Measurements from ENCODE around the gene GGT5. TPM values are rescaled to one million over a fixed set of nuclear protein-coding genes. Genes with fewer than 3 reads are reported as not detected.
"Not testable (repeated sequence)": the region's sequence is repeated elsewhere in the genome, so short reads cannot be mapped to it uniquely, and the experiment has no call there.

Gene GGT5
- total and polyA plus RNA-seq, 3 experiments from 2014 or later = not detected

DNA sequence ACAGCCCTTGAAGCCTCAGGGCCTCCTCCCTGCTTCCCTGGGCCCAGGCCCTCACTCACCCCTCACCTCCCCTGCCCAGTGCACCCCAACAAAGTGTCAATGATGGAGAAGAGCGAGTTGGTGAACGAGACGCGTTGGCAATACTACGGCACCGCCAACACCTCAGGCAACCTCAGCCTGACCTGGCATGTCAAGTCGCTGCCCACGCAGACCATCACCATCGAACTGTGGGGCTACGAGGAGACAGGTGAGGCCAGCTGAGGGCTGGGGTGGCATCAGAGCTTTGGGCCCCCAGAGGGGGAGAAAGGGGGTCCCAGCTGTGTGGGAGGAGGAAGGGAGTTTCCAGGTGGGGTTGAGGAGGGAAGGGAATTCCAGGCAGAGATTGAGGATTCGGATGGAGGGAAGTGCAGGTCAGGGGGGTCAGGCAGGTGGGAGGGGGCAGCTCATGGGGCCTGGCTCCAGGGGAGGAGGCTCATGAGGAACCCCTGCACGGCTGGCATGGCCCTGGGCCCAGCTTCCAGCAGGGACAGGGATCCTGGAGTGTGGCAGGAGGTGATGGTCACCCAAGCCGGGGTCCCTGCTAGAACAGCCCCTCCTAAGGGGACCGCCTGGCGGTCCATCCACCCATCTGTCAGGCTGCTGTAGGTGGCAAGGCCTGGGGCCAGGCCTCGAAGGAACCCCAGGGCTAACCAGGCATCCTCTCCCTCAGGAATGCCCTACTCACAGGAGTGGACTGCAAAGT, 60.7 kb downstream of the GGT5 start:
- H3K27ac Mint-ChIP-seq = peak overlapping the region in 2 of 8 donors; percentile 17 to 50
- no peaks in the 10 kb centered on the region for H3K27me3 ChIP-seq (ENCODE audit: insufficient read depth, low read length, poor library complexity, severe bottlenecking)
- no peaks in the 10 kb centered on the region for H3K4me1 ChIP-seq (ENCODE audit: insufficient read depth, low read length)
- H3K4me3 ChIP-seq (ENCODE audit: low read length) = no peak overlapping the region
- no peak overlapping the region for H3K4me3 Mint-ChIP-seq
- H3K36me3 ChIP-seq (ENCODE audit: insufficient read depth, low read length) = no peaks in the 10 kb centered on the region
- ChIA-PET CTCF (interaction anchor here (1.2 kb wide), 1 partner anchor 10 kb away, joined by 3 read pairs; no protein-coding TSS in a partner anchor), POLR2A (no interaction called here)
- no peaks in the 10 kb centered on the region for H3K27me3 Mint-ChIP-seq
- H3K36me3 Mint-ChIP-seq = peaks cover 0 to 7% (median 0%) of the 10 kb centered on the region in 3 donors
- peak in 1 of 5 donors; percentile 37 for DNase-seq
- no peak overlapping the region for H3K27ac ChIP-seq (ENCODE audit: low read depth, low read length)
- H3K4me1 Mint-ChIP-seq = no peaks in the 10 kb centered on the region
- H3K9me3 ChIP-seq (ENCODE audit: low read length) = no peaks in the 10 kb centered on the region
- H3K9me3 Mint-ChIP-seq = no peaks in the 10 kb centered on the region

DNA sequence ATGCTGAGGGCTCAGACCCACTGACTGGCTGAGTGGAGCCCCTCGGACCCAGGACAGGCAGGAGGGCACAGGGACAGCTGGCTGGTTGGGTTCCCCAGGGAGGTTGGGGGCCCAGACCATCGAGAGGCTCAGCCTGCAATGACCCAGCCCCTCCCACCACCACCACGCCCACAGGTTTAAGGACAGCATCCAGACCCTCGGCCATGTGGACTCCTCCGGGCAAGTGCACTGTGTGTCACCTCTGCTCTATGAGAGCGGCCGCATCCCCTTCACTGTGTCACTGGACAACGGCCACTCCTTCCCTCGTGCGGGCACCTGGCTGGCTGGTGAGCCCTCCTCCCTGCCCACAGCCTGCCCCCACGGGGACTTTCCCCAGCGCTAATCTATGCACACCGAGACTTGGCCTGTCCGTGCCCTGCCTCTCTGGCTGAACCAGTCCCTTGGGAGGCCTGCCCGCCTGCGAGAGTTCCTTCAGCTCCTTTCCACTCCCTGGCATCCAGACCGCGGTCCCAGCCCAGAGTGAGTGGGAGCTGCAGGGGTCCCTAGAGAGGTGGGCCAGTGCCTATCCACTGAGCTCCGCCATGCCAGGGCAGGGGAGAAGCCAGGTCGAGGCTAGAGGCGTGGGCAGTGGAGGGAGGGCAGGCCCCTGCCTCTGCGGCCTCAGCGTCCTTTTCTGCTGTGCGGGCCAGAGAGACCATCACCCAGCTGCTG, 61.4 kb downstream of the GGT5 start:
- Mint-ChIP-seq H3K27me3 (no peaks in the 10 kb centered on the region), H3K27ac (no peak overlapping the region), H3K36me3 (peaks cover 0 to 11% (median 0%) of the 10 kb centered on the region in 3 donors), H3K9me3 (no peaks in the 10 kb centered on the region), H3K4me1 (no peaks in the 10 kb centered on the region), H3K4me3 (no peak overlapping the region)
- ChIA-PET CTCF (interaction anchor here (1.2 kb wide), 1 partner anchor 9 kb away, joined by 3 read pairs; no protein-coding TSS in a partner anchor), POLR2A (no interaction called here)
- Histone ChIP-seq H3K27me3 (ENCODE audit: insufficient read depth, low read length, poor library complexity, severe bottlenecking) (no peaks in the 10 kb centered on the region), H3K4me1 (ENCODE audit: insufficient read depth, low read length) (no peaks in the 10 kb centered on the region), H3K9me3 (ENCODE audit: low read length) (no peaks in the 10 kb centered on the region), H3K27ac (ENCODE audit: low read depth, low read length) (no peak overlapping the region), H3K4me3 (ENCODE audit: low read length) (no peak overlapping the region), H3K36me3 (ENCODE audit: insufficient read depth, low read length) (no peaks in the 10 kb centered on the region)
- peak in 1 of 5 donors; percentile 40 for DNase-seq

DNA sequence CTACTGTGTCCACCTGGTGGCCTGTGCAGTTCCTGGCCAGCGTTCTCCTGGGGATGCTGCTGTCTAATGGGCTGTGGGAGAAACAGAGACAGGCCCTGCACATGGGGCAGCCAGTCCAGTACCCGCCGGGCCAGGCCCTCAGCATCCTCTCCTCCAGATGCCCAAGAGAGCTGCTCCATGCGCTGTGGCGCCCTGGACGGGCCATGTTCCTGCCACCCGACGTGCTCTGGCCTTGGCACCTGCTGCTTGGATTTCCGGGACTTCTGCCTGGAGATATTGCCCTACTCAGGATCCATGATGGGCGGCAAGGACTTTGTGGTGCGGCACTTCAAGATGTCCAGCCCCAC, 62.0 kb downstream of the GGT5 start:
- H3K27me3 Mint-ChIP-seq; H3K27ac ChIP-seq (ENCODE audit: low read depth, low read length); H3K4me1 ChIP-seq (ENCODE audit: insufficient read depth, low read length); H3K9me3 ChIP-seq (ENCODE audit: low read length); CTCF ChIA-PET; H3K36me3 ChIP-seq (ENCODE audit: insufficient read depth, low read length); H3K4me3 Mint-ChIP-seq; H3K9me3 Mint-ChIP-seq; H3K4me3 ChIP-seq (ENCODE audit: low read length); POLR2A ChIA-PET; H3K27ac Mint-ChIP-seq; H3K4me1 Mint-ChIP-seq; H3K27me3 ChIP-seq (ENCODE audit: insufficient read depth, low read length, poor library complexity, severe bottlenecking): not testable (repeated sequence)
- DNase-seq = peak in 1 of 5 donors; percentile 26
- H3K36me3 Mint-ChIP-seq = peaks cover 0 to 15% (median 0%) of the 10 kb centered on the region in 3 donors

DNA sequence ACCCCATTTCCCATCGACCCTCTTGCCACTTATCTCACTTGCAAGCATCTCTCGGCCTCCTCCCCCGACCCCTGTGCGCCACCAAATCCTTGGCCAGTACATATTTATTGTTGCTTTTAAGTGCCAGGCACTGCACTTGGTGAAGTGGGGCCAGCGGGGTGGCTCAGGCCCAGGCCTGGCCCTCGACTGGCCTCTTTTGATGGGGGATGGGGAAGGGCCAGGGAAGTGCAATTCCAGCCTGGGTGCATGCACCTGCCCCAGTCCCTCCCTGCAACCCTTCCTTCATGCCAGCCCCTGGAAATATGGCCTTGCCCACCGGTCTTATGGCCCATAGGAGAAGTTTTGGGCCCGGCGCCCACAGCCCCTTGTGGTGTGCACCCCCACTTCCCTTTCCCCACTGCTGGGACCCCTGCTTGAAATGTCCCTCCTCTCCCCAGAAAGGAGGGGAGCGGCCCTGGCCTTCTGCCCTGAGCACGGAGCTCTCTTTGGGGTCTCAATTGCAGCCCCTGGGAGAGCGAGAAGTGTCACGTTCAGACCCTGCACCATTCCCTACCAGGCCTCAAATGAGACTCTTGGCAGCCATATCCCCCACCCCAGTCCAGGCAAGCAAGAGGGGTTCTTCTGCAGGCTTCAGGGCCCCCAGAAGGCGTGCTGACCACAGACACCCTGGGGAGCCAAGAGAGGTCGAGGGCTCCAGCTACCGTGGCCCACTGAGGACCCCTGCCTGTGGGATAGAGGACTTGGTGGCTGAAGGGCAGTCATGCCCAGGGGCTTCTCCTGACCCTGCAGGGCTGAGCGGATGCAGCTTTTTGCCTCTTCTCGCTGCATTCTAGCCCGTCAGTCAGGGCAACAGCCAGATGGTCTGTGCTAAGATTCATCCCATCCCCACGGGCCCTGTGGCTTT, 62.6 kb downstream of the GGT5 start:
- no peaks in the 10 kb centered on the region for H3K4me1 ChIP-seq (ENCODE audit: insufficient read depth, low read length)
- peak in 1 of 5 donors; percentile 41 for DNase-seq
- no peak overlapping the region for H3K4me3 Mint-ChIP-seq
- H3K9me3 ChIP-seq (ENCODE audit: low read length) = no peaks in the 10 kb centered on the region
- no peaks in the 10 kb centered on the region for H3K27me3 Mint-ChIP-seq
- no peak overlapping the region for H3K27ac ChIP-seq (ENCODE audit: low read depth, low read length)
- no peaks in the 10 kb centered on the region for H3K27me3 ChIP-seq (ENCODE audit: insufficient read depth, low read length, poor library complexity, severe bottlenecking)
- ChIA-PET CTCF (no interaction called here), POLR2A (no interaction called here)
- no peak overlapping the region for H3K27ac Mint-ChIP-seq
- no peak overlapping the region for H3K4me3 ChIP-seq (ENCODE audit: low read length)
- no peaks in the 10 kb centered on the region for H3K36me3 ChIP-seq (ENCODE audit: insufficient read depth, low read length)
- H3K4me1 Mint-ChIP-seq = no peaks in the 10 kb centered on the region
- no peaks in the 10 kb centered on the region for H3K9me3 Mint-ChIP-seq
- peaks cover 0 to 19% (median 0%) of the 10 kb centered on the region in 3 donors for H3K36me3 Mint-ChIP-seq

DNA sequence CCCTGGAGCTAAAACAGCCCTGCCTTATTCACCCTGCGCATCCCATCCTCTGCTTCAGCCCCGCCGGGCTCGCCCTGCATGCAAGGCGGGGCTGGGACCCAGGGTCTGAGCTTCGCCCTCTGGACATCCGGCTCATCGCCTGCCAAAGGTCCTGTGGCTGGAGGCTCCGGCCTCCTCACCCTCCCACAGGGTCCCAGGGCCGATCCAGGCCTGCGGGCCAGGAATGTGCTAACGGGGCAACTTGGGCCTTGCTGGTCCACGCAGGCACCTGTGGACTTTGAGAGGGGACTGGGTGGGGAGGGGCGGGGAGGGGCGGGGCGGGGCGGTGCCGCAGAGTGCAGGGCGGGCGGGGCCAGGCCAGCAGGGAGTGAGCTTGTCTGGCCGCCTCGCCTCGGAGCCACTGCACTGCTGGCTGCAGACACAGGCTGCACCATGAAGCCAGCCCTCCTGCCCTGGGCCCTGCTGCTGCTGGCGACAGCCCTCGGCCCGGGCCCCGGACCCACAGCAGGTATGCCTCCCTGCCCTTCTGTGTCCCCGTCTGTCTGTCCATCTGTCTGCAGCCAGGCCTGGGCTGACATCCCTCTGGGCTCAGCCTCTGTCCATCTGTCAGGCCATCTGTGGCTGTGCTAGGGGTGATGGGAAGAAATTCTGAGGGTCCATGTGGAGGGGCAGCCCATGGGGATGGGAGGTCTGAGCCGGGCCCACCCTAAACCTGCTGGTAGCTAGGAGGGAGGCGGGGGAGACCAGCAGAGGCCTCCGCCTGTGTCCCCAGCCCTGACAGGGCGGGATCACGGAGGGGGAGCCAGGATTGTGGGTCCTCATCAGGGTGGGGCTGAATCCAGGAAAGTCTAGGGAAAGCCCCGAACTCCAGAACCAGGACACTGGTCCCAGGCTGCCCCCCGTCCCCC, 63.5 kb downstream of the GGT5 start, which contains the start of gene SUSD2:
SUSD2 (plus strand) TSS at position 400 of the 908 bp plus-strand sequence; CDS start at position 433, 33 bp downstream.
- Mint-ChIP-seq H3K4me1 (no peaks in the 10 kb centered on the region), H3K27me3 (no peaks in the 10 kb centered on the region), H3K4me3 (peak within 1 kb of the TSS in 1 of 7 donors; percentile 66), H3K9me3 (no peaks in the 10 kb centered on the region), H3K36me3 (peaks cover 0 to 24% (median 0%) of the 10 kb centered on the region in 3 donors), H3K27ac (peak within 1 kb of the TSS in 2 of 8 donors; percentile 77 to 92)
- Histone ChIP-seq H3K36me3 (ENCODE audit: insufficient read depth, low read length) (no peaks in the 10 kb centered on the region), H3K27ac (ENCODE audit: low read depth, low read length) (no peak within 1 kb of the TSS), H3K4me1 (ENCODE audit: insufficient read depth, low read length) (no peaks in the 10 kb centered on the region), H3K27me3 (ENCODE audit: insufficient read depth, low read length, poor library complexity, severe bottlenecking) (no peaks in the 10 kb centered on the region), H3K4me3 (ENCODE audit: low read length) (no peak within 1 kb of the TSS), H3K9me3 (ENCODE audit: low read length) (no peaks in the 10 kb centered on the region)
- ChIA-PET CTCF (interaction anchor here (1.2 kb wide), 2 partner anchors 48 to 57 kb away, joined by 3 to 4 read pairs; no protein-coding TSS in a partner anchor), POLR2A (no interaction called here)
- DNase-seq = peak in 1 of 5 donors; percentile 42

DNA sequence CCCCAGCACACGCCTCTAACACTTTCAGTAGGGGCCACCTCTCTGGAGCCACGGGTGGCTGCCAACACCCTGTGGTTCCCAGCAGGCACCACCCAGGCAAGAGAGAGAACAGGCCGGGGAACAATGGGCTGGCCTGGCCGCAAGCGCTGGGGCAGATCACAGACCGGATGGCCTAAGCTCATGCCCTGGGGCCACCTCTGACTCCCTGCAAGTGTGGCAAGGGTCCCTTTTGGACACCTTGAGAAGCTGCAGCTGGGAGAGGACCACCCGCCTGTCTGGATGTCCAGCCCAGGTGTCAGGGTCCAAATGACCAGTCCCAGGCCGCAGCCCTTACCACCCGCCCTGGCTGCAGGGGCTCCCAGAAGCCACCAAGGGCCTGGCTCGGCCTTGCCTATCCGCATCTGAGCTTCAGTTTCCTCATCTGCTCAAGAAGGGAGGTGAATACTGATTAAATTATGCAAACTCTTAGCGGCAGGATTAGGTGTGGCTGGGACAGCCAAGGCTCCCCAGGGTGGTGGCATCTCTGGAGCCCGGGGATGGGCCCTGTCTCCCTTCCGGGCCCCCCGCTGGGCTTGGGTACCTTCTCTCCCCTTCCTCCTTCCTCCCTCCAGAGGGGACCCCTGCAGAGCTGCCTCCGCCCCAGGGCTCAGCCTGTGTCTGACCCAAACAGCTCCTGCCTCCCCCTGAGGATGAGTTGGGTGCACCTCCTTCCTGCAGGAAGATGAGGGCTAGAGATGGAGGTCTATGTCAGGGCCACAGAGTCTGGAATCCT, 64.4 kb downstream of the GGT5 start:
- peak overlapping the region in 1 of 7 donors; percentile 66 for H3K4me3 Mint-ChIP-seq
- POLR2A ChIA-PET = no interaction called here
- no peaks in the 10 kb centered on the region for H3K9me3 Mint-ChIP-seq
- Histone ChIP-seq H3K9me3 (ENCODE audit: low read length) (no peaks in the 10 kb centered on the region), H3K36me3 (ENCODE audit: insufficient read depth, low read length) (peaks cover 2% of the 10 kb centered on the region), H3K27me3 (ENCODE audit: insufficient read depth, low read length, poor library complexity, severe bottlenecking) (no peaks in the 10 kb centered on the region), H3K4me3 (ENCODE audit: low read length) (no peak overlapping the region), H3K4me1 (ENCODE audit: insufficient read depth, low read length) (no peaks in the 10 kb centered on the region), H3K27ac (ENCODE audit: low read depth, low read length) (no peak overlapping the region)
- no peaks in the 10 kb centered on the region for H3K27me3 Mint-ChIP-seq
- peaks cover 0 to 33% (median 0%) of the 10 kb centered on the region in 3 donors for H3K36me3 Mint-ChIP-seq
- DNase-seq = peak in 1 of 5 donors; percentile 36
- no peaks in the 10 kb centered on the region for H3K4me1 Mint-ChIP-seq
- CTCF ChIA-PET = interaction anchor here (1.2 kb wide), 2 partner anchors 47 to 57 kb away, joined by 3 to 4 read pairs; no protein-coding TSS in a partner anchor
- H3K27ac Mint-ChIP-seq = peak overlapping the region in 3 of 8 donors; percentile 23 to 92 (median 46)

All from CD8-positive, alpha-beta memory T cell (primary cell).